Gastrocnemius medialis (tissue), 4 donors: Measurements from ENCODE around the gene CFAP97D1.

Experiments used
- POLR2A ChIP-seq, 2 donors: fragments of 450-650 bp; IDR thresholded peaks; one replicate each; pipeline ENCODE4 v1.6.1; 2017; ENCODE audit warnings: antibody characterized with exemption in 2 of 2, mild to moderate bottlenecking in 2 of 2, moderate library complexity in 2 of 2
- TF ChIP-seq, protein P1 (sequence below), 5 experiments: fragments of 450-650 bp in 3 of 5; fragments of 200-600 bp in 2 of 5; sonication (generic) in 2 of 5; IDR thresholded peaks in 4 of 5; conservative IDR thresholded peaks in 1 of 5; 1 replicate in 4 of 5; 2 replicates in 1 of 5; pipeline ENCODE4 v1.5.1; 2016 to 2019; ENCODE audit warnings: antibody characterized with exemption in 5 of 5, mild to moderate bottlenecking in 3 of 5, moderate library complexity in 3 of 5

DNA sequence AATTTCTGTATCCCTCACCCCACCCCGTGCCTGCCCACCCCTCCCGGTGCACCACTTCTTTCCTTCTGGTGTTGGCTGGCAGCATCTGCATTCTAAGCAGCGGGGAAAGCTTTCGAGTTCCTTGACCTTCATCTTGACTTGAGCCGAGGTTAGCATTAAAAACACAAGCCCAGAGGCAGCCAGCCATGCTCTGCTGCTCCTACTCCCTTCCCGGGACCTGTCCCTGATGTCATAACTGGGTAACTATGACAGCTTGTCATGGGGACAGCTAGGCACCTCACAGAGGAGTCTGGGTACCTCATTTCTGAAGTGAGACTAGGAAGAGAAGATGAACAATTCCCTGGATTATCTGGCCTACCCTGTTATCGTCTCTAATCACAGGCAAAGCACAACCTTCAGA, at the start of gene CFAP97D1:
- TF ChIP-seq, protein P1, sequence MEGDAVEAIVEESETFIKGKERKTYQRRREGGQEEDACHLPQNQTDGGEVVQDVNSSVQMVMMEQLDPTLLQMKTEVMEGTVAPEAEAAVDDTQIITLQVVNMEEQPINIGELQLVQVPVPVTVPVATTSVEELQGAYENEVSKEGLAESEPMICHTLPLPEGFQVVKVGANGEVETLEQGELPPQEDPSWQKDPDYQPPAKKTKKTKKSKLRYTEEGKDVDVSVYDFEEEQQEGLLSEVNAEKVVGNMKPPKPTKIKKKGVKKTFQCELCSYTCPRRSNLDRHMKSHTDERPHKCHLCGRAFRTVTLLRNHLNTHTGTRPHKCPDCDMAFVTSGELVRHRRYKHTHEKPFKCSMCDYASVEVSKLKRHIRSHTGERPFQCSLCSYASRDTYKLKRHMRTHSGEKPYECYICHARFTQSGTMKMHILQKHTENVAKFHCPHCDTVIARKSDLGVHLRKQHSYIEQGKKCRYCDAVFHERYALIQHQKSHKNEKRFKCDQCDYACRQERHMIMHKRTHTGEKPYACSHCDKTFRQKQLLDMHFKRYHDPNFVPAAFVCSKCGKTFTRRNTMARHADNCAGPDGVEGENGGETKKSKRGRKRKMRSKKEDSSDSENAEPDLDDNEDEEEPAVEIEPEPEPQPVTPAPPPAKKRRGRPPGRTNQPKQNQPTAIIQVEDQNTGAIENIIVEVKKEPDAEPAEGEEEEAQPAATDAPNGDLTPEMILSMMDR (IDR thresholded peaks at IDR 0.05 in 4 of 5, conservative IDR thresholded peaks at IDR 0.05 in 1 of 5): no peak
- TF ChIP-seq POLR2A (IDR thresholded peaks at IDR 0.05): no peak
